Measurements from ENCODE around the gene MOB1A. TPM values are rescaled to one million over a fixed set of nuclear protein-coding genes. Genes with fewer than 3 reads are reported as not detected.

The MOB1A gene
- total and polyA plus RNA-seq, 10 of the 15 experiments (the other 5 are each of a cell fraction or from before 2014, with no cell fraction given) = 41.2 to 232 (median 172) TPM

DNA sequence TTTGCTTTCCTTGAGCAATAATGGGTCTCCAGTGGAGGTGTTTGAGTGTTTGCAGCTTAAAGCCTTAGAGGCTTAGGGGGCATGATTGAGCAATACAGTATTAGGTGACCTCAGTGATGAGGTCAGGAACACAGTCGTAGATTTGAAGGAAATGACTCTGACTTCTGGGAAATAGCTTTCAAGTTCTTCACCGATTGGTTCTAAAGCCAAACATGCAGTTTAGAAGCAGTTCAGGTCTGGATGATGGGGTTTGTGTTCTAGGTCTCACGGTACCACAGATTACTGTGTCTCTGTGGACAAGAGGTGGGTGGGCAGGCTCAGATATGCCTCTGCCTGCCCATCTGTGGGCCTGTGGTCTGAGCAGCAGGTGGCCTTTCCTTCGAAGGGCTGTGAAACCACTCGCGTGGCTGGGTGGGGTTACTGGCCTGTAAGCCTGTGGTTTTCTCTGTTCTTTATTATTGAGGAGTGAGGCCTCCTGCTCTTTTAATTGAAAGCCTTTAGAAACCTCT, 27.6 kb upstream of the MOB1A start (continued):
- no peak for TF ChIP-seq EGR1 (IDR thresholded peaks at IDR 0.05; ENCODE audit: borderline replicate concordance in 1 of 2, low read depth in 2 of 2, low read length in 2 of 2)
- TF ChIP-seq BACH1 (IDR thresholded peaks at IDR 0.05; ENCODE audit: borderline replicate concordance) = no peak
- TF ChIP-seq HDAC6 (IDR thresholded peaks at IDR 0.05; ENCODE audit: unreplicated experiment) = no peak
- TF ChIP-seq RFX5 (IDR thresholded peaks at IDR 0.05; ENCODE audit: low read depth, low read length) = no peak
- TF ChIP-seq ESRRA (IDR thresholded peaks at IDR 0.05; ENCODE audit: low read length) = no peak
- no peak for TF ChIP-seq GABPA (IDR thresholded peaks at IDR 0.05; ENCODE audit: low read depth)
- TF ChIP-seq EP300 (IDR thresholded peaks at IDR 0.05; ENCODE audit: borderline replicate concordance in 1 of 2, control insufficient read depth in 1 of 2, low read depth in 2 of 2, low read length in 2 of 2) = 0 out of 4 replicates have a peak, but pooled peaks have one; percentile 48 to 49
- TF ChIP-seq CBX5 (IDR thresholded peaks at IDR 0.05; ENCODE audit: low read depth) = no peak
- peak; percentile 60 for TF ChIP-seq IKZF1 (conservative IDR thresholded peaks at IDR 0.05)

DNA sequence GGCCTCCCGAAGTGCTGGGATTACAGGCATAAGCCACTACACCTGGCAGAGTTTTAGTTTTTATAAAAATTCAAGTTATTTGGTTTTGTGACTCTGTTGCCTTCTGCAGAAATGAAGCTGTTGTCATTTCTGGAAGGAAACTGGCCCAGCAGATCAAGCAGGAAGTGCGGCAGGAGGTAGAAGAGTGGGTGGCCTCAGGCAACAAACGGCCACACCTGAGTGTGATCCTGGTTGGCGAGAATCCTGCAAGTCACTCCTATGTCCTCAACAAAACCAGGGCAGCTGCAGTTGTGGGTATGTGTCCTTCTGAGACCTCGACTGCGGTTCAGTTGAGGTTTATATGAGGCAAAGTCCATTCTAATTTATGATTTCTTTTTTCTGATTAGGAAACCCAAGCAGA, 26.9 kb upstream of the MOB1A start:
- ATAC-seq (peak; percentile 60), FAIRE-seq (peak; percentile 64), DNase-seq (ENCODE audit: low read depth, low spot score) (no peak)
- Histone ChIP-seq H3K4me1 (ENCODE audit: control insufficient read depth, insufficient read depth, low read length) (peaks cover 25% of the 10 kb centered on the region), H3K4me2 (ENCODE audit: control insufficient read depth, insufficient read depth) (peak overlapping the region; percentile 74; the same call in 1 of the 2 replicates), H3K27ac (ENCODE audit: control insufficient read depth, insufficient read depth) (peak overlapping the region; percentile 26), H3K27me3 (replicated peaks in 1 of 2; ENCODE audit: control insufficient read depth in 2 of 2, insufficient read depth in 2 of 2, low read length in 1 of 2) (no peaks in the 10 kb centered on the region), H3K4me3 (peak overlapping the region; percentile 11; the same call in 1 of the 2 replicates), H4K20me1 (ENCODE audit: control insufficient read depth, insufficient read depth) (peaks cover 3% of the 10 kb centered on the region; the same call in 1 of the 2 replicates), H3K9ac (ENCODE audit: control insufficient read depth, insufficient read depth, low read length) (no peak overlapping the region), H3K79me2 (ENCODE audit: control insufficient read depth, insufficient read depth, low read length) (peaks cover 76% of the 10 kb centered on the region), H3K36me3 (ENCODE audit: control insufficient read depth in 2 of 2, insufficient read depth in 2 of 2, low read length in 1 of 2) (peaks cover 9 to 30% of the 10 kb centered on the region in 2 experiments; a peak in 3 of 4 replicates), H2AFZ (ENCODE audit: control insufficient read depth, low read depth, low read length) (no peak overlapping the region), H3K9me3 (replicated peaks; ENCODE audit: control insufficient read depth, insufficient read depth, low read length) (no peaks in the 10 kb centered on the region)
- in situ Hi-C loops (cut with MboI) = no loop called here
- intact Hi-C loops (cut with micrococcal nuclease; ENCODE audit: unreplicated experiment) = no loop called here
- SMC1A ChIA-PET (ENCODE audit: uncharacterized antibody, unreplicated experiment) = interaction anchor here (0.8 to 4.3 kb wide), 14 partner anchors 9 to 381 kb away, joined by 3 to 28 read pairs (median 5); partner anchors contain the start of gene MOB1A
- CTCF ChIA-PET = interaction anchor here (0.7 to 3.7 kb wide), 12 partner anchors 11 to 381 kb away, joined by 3 to 15 read pairs (median 6); partner anchors contain the start of genes BOLA3, MOB1A and STAMBP
- no TSS peak for BruUV-seq (replicated peaks)
- under 1% methylated on average over 6 of the region's 6 CpGs for WGBS (ENCODE audit: insufficient coverage, insufficient replicate concordance, low lambda C conversion rate, missing lambda C conversion rate)
- RAD21 ChIA-PET (ENCODE audit: unreplicated experiment) = interaction anchor here (0.9 to 3.8 kb wide), 9 partner anchors 9 to 298 kb away, joined by 3 to 20 read pairs (median 4); partner anchors contain the start of genes MOB1A and WBP1
- POLR2A ChIA-PET = interaction anchor here (1.4 to 5.5 kb wide), 4 partner anchors 14 to 91 kb away, joined by 3 to 45 read pairs (median 14); partner anchors contain the start of gene MOB1A
- TF ChIP-seq, protein P1, sequence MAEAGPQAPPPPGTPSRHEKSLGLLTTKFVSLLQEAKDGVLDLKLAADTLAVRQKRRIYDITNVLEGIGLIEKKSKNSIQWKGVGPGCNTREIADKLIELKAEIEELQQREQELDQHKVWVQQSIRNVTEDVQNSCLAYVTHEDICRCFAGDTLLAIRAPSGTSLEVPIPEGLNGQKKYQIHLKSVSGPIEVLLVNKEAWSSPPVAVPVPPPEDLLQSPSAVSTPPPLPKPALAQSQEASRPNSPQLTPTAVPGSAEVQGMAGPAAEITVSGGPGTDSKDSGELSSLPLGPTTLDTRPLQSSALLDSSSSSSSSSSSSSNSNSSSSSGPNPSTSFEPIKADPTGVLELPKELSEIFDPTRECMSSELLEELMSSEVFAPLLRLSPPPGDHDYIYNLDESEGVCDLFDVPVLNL (IDR thresholded peaks at IDR 0.05; ENCODE audit: low read depth, low read length) = no peak
- TF ChIP-seq EED (IDR thresholded peaks at IDR 0.05; ENCODE audit: low read depth) = no peak; the same call in 1 of the 2 replicates
- no peak for TF ChIP-seq TCF7 (IDR thresholded peaks at IDR 0.05; ENCODE audit: borderline replicate concordance)
- no peak for TF ChIP-seq SMAD5 (IDR thresholded peaks at IDR 0.05; ENCODE audit: low read depth)
- TF ChIP-seq POLR2AphosphoS5 (IDR thresholded peaks at IDR 0.05; ENCODE audit: low read length) = no peak; the same call in 1 of the 2 replicates
- no peak for TF ChIP-seq KDM1A (IDR thresholded peaks at IDR 0.05; ENCODE audit: borderline replicate concordance)
- no peak for TF ChIP-seq TARDBP (IDR thresholded peaks at IDR 0.05; ENCODE audit: borderline replicate concordance)
- no peak for TF ChIP-seq HDAC6 (IDR thresholded peaks at IDR 0.05; ENCODE audit: unreplicated experiment)
- TF ChIP-seq POLR2AphosphoS2 (IDR thresholded peaks at IDR 0.05; ENCODE audit: low read depth, low read length) = no peak
- TF ChIP-seq SPI1 (IDR thresholded peaks at IDR 0.05; ENCODE audit: borderline replicate concordance, insufficient read depth, low read depth, low read length) = 0 out of 2 replicates have a peak, but pooled peaks have one; percentile 21
- no peak for TF ChIP-seq BCL11A (IDR thresholded peaks at IDR 0.05; ENCODE audit: low read depth, low read length)
- TF ChIP-seq IKZF2 (IDR thresholded peaks at IDR 0.05) = peak; percentile 8 to 38; a peak in 1 of 4 replicates
- TF ChIP-seq IRF4 (IDR thresholded peaks at IDR 0.05; ENCODE audit: low read depth, low read length) = no peak
- TF ChIP-seq TCF3 (IDR thresholded peaks at IDR 0.05; ENCODE audit: borderline replicate concordance, insufficient read depth, low read depth, low read length) = no peak

Measured in GM12878 (cell line).